OCI-LY7 (cell line): Measurements from ENCODE around the gene GTF3C2. TPM values are rescaled to one million over a fixed set of nuclear protein-coding genes. Genes with fewer than 3 reads are reported as not detected.

Source experiments
- BruUV-seq: library from RNA; stranded (reverse); fragments of 400-500 nt; replicated peaks from 2 replicates; lab custom pipeline; 2021; lab: Mats Ljungman, UMichigan
- CTCF ChIA-PET: fragments of 300-600 bp; sonication (Branson Sonifier 250); formaldehyde crosslinking; loops from one replicate; lab custom pipeline; 2022; ENCODE audit warnings: antibody characterized with exemption; ENCODE audit not compliant: unreplicated experiment; lab: Charles Lee
- POLR2A ChIA-PET: fragments of 300-600 bp; sonication (Branson Sonifier 250); formaldehyde crosslinking; loops from one replicate; lab custom pipeline; 2022; ENCODE audit warnings: antibody characterized with exemption; lab: Charles Lee
- DNase-seq: peaks from one replicate; pipeline ENCODE4 v3.0.0-alpha.2; 2015; ENCODE audit warnings: low spot score
- H2AFZ ChIP-seq: fragments of 200-600 bp; sonication (generic), shearing (Covaris generic); 2 replicates; pipeline ENCODE4 v1.6.1; 2014; ENCODE audit warnings: mild to moderate bottlenecking, antibody characterized with exemption, low read length, moderate library complexity
- H3K27ac ChIP-seq: fragments of 200-600 bp; sonication (generic); 2 replicates; pipeline ENCODE4 v1.5.1; 2014; ENCODE audit warnings: mixed run types, low read depth, mild to moderate bottlenecking, moderate library complexity, low read length, inconsistent platforms; ENCODE audit not compliant: poor library complexity, severe bottlenecking
- H3K36me3 ChIP-seq: fragments of 200-600 bp; sonication (generic); 2 replicates; pipeline ENCODE4 v1.6.1; 2014; ENCODE audit warnings: mild to moderate bottlenecking, antibody characterized with exemption, low read length, moderate library complexity, mixed read lengths; ENCODE audit not compliant: insufficient read depth
- H3K4me1 ChIP-seq: fragments of 200-600 bp; sonication (generic); 2 replicates; pipeline ENCODE4 v1.5.1; 2014; ENCODE audit warnings: mild to moderate bottlenecking, low read length; ENCODE audit not compliant: insufficient read depth, poor library complexity, severe bottlenecking
- H3K4me2 ChIP-seq: fragments of 200-600 bp; sonication (generic); 2 replicates; pipeline ENCODE4 v1.6.1; 2014; ENCODE audit warnings: mild to moderate bottlenecking, low read length
- H3K4me3 ChIP-seq: fragments of 200-600 bp; sonication (generic); 2 replicates; pipeline ENCODE4 v1.5.1; 2014; ENCODE audit warnings: mild to moderate bottlenecking, low read depth, low read length; ENCODE audit not compliant: poor library complexity, severe bottlenecking
- H3K79me2 ChIP-seq: fragments of 200-600 bp; sonication (generic); 2 replicates; pipeline ENCODE4 v1.6.1; 2016; ENCODE audit warnings: low read depth, mild to moderate bottlenecking, low read length, moderate library complexity, mixed read lengths; ENCODE audit not compliant: insufficient read depth
- H3K9me2 ChIP-seq: fragments of 200-600 bp; sonication (generic); 2 replicates; pipeline ENCODE4 v1.6.1; 2016; ENCODE audit warnings: mild to moderate bottlenecking, low read length, mixed read lengths; ENCODE audit not compliant: insufficient read depth
- H3K9me3 ChIP-seq: fragments of 200-600 bp; sonication (generic); 2 replicates; pipeline ENCODE4 v1.6.1; 2014; ENCODE audit warnings: mild to moderate bottlenecking, mixed run types, low read length, mixed read lengths
- H4K20me1 ChIP-seq: fragments of 200-600 bp; sonication (generic); 2 replicates; pipeline ENCODE4 v1.6.1; 2014; ENCODE audit warnings: mild to moderate bottlenecking, antibody characterized with exemption, low read length, moderate library complexity, mixed read lengths; ENCODE audit not compliant: insufficient read depth
- EZH2phosphoT487 ChIP-seq: fragments of 200-600 bp; sonication (generic); IDR thresholded peaks from 2 replicates; pipeline ENCODE4 v1.6.1; 2018; ENCODE audit warnings: low read depth, borderline replicate concordance, mild to moderate bottlenecking, mixed run types, antibody characterized with exemption, low read length, moderate library complexity, mixed read lengths
- intact Hi-C: fragments of 100-400 bp; cut with micrococcal nuclease; formaldehyde crosslinking; loops from one replicate; pipeline ENCODE4 v1.10.0; 2022; ENCODE audit not compliant: unreplicated experiment
- total RNA-seq, 2 experiments: library from RNA; depleted of rRNA in 1 of 2; stranded (reverse); fragments of >200 nt in 1 of 2; shearing (Covaris generic) in 1 of 2; gene quantifications; 2 replicates each; pipeline ENCODE4 v1.2.3, GENCODE V29; 2014 to 2022
- TF ChIP-seq, protein P1 (sequence below): fragments of 200-600 bp; sonication (generic); conservative IDR thresholded peaks from 2 replicates; pipeline ENCODE4 v1.5.1; 2014; ENCODE audit warnings: mild to moderate bottlenecking, antibody characterized with exemption, low read length, moderate library complexity, mixed read lengths

GTF3C2 gene
- total RNA-seq, 2 experiments from 2014 or later, result 54.2 to 70.3 TPM

- Histone ChIP-seq H3K9me2 (no peaks in the 10 kb centered on the region), H3K4me2 (peak within 1 kb of the TSS; percentile 100), H3K9me3 (no peaks in the 10 kb centered on the region), H4K20me1 (no peaks in the 10 kb centered on the region), H3K27ac (peak within 1 kb of the TSS; percentile 68), H2AFZ (peak within 1 kb of the TSS; percentile 61), H3K79me2 (peaks cover 35% of the 10 kb centered on the region), H3K4me1 (peaks cover 27% of the 10 kb centered on the region), H3K36me3 (peaks cover 67% of the 10 kb centered on the region), H3K4me3 (peak within 1 kb of the TSS; percentile 90)
- DNase-seq, result peak; percentile 99
- ChIA-PET CTCF (interaction anchor here (0.8 to 1.3 kb wide), 3 partner anchors 9 to 58 kb away, joined by 3 to 4 read pairs (median 4); partner anchors contain the start of genes MPV17 and NRBP1), POLR2A (interaction anchor here (0.6 to 2.2 kb wide), 6 partner anchors 10 to 59 kb away, joined by 3 to 18 read pairs (median 5); partner anchors contain the start of genes GTF3C2, NRBP1 and ZNF513)
- BruUV-seq, result no TSS peak
- TF ChIP-seq EZH2phosphoT487, result no peak
- TF ChIP-seq, protein P1, sequence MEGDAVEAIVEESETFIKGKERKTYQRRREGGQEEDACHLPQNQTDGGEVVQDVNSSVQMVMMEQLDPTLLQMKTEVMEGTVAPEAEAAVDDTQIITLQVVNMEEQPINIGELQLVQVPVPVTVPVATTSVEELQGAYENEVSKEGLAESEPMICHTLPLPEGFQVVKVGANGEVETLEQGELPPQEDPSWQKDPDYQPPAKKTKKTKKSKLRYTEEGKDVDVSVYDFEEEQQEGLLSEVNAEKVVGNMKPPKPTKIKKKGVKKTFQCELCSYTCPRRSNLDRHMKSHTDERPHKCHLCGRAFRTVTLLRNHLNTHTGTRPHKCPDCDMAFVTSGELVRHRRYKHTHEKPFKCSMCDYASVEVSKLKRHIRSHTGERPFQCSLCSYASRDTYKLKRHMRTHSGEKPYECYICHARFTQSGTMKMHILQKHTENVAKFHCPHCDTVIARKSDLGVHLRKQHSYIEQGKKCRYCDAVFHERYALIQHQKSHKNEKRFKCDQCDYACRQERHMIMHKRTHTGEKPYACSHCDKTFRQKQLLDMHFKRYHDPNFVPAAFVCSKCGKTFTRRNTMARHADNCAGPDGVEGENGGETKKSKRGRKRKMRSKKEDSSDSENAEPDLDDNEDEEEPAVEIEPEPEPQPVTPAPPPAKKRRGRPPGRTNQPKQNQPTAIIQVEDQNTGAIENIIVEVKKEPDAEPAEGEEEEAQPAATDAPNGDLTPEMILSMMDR, result peak; percentile 81
- intact Hi-C loops, result loop anchor here (1.0 to 2.0 kb wide), 3 partner anchors 14 to 259 kb away; partner anchors contain the start of genes CCDC121, GPN1, GTF3C2 and MPV17
These were observed 13.7 kb upstream of the GTF3C2 start, which contains the start of the genes EIF2B4 and SNX17 for GRCh38 chr2:27370026-27370815. Gene EIF2B4, minus strand, starts transcription at chr2:27370338. Its CDS starts 24 bp downstream, at chr2:27370314. Gene SNX17, plus strand, starts transcription at chr2:27370616. Its CDS starts 128 bp downstream, at chr2:27370744.

DNA sequence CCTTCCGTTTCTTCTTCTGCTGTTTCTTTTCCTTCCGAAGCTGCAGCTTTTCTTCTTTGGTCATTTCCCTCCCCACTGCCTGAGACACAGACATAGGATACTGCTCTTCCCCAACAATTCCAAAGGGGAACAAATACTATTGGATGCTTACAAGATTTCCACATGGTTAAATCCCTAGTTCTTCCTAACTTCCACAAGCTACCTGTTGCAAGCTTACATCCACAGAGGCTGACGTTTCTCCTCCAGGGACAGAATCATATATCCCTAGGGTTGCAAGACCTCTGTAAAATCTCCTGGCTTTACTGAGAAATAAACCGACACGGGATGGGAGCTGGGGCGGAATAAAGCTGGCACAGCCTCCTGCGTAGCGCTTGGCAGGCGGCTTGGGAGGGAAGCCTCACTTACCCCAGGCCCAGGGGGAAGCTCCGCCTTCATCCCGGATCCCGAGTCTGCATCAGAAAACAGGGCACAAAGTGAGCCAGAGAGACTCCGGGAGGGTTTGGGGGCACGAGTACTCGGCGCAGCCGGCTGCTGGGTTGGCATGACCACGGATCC lies 13.0 kb upstream of the GTF3C2 start:
- peak overlapping the region; percentile 61 for H2AFZ ChIP-seq
- BruUV-seq, result no TSS peak
- no peaks in the 10 kb centered on the region for H4K20me1 ChIP-seq
- ChIA-PET POLR2A (interaction anchor here (0.7 to 1.9 kb wide), 5 partner anchors 11 to 203 kb away, joined by 3 to 10 read pairs (median 4); partner anchors contain the start of genes GTF3C2 and NRBP1), CTCF (interaction anchor here (0.8 to 1.3 kb wide), 3 partner anchors 10 to 59 kb away, joined by 3 to 4 read pairs (median 4); partner anchors contain the start of genes MPV17 and NRBP1)
- H3K27ac ChIP-seq, result peak overlapping the region; percentile 53
- no peaks in the 10 kb centered on the region for H3K9me2 ChIP-seq
- intact Hi-C loops, result loop anchor here (1.0 to 2.0 kb wide), 3 partner anchors 13 to 260 kb away; partner anchors contain the start of genes CCDC121, GPN1, GTF3C2 and MPV17
- DNase-seq, result no peak
- peaks cover 27% of the 10 kb centered on the region for H3K4me1 ChIP-seq
- peak overlapping the region; percentile 100 for H3K4me2 ChIP-seq
- peaks cover 35% of the 10 kb centered on the region for H3K79me2 ChIP-seq
- H3K36me3 ChIP-seq, result peaks cover 63% of the 10 kb centered on the region
- H3K9me3 ChIP-seq, result no peaks in the 10 kb centered on the region
- no peak for TF ChIP-seq EZH2phosphoT487
- TF ChIP-seq, protein P1, result no peak
- peak overlapping the region; percentile 90 for H3K4me3 ChIP-seq
